Renal pelvis (tissue), 12 donors: Measurements from ENCODE around the gene FBXW10. TPM values are rescaled to one million over a fixed set of nuclear protein-coding genes. Genes with fewer than 3 reads are reported as not detected.
"Not testable (repeated sequence)": the region's sequence is repeated elsewhere in the genome, so short reads cannot be mapped to it uniquely, and the experiment has no call there.

Source experiments
- DNase-seq: peaks from one replicate; pipeline ENCODE4 v3.0.0-alpha.2; 2013
- long read RNA-seq, 16 experiments: transcript quantifications; one replicate each; lab custom pipeline, GENCODE V29; 2026
- polyA plus RNA-seq, 3 donors: library from polyadenylated mRNA; unstranded; fragments of 120-200 nt; gene quantifications; one replicate each; pipeline ENCODE4 v1.2.1, GENCODE V29; 2013; ENCODE audit not compliant: insufficient read length in 3 of 3

The FBXW10 gene, protein sequence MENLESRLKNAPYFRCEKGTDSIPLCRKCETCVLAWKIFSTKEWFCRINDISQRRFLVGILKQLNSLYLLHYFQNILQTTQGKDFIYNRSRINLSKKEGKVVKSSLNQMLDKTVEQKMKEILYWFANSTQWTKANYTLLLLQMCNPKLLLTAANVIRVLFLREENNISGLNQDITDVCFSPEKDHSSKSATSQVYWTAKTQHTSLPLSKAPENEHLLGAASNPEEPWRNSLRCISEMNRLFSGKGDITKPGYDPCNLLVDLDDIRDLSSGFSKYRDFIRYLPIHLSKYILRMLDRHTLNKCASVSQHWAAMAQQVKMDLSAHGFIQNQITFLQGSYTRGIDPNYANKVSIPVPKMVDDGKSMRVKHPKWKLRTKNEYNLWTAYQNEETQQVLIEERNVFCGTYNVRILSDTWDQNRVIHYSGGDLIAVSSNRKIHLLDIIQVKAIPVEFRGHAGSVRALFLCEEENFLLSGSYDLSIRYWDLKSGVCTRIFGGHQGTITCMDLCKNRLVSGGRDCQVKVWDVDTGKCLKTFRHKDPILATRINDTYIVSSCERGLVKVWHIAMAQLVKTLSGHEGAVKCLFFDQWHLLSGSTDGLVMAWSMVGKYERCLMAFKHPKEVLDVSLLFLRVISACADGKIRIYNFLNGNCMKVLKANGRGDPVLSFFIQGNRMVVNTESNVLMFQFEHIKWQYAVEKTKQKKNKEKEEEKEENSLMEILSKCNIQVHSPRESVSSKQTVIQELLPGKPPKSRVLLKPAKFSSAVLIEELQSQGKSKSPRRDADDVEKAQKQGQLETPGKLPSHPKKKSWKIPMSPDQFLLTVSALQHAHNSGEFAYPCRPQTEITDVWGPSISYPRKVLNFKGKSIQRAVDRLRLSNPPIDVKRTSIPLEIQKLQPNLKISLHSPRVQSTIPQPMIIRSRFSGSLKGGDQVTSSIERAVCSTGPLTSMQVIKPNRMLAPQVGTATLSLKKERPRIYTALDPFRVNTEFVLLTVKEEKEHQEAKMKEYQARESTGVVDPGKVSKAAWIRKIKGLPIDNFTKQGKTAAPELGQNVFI
- polyA plus RNA-seq, result 1 to 10 TPM in 1 of 3 donors, under 1 TPM in 2; 0.44 to 1.6 (median 0.75) TPM
- long read RNA-seq, donor 1, result 0 reads
- long read RNA-seq, donor 2, result 0 reads
- long read RNA-seq, donor 3, result 0 reads
- long read RNA-seq, donor 4, result 0 reads
- long read RNA-seq, donor 5, result 0 reads
- long read RNA-seq, donor 6, result 0 reads
- long read RNA-seq, donor 7, result 0 reads
- long read RNA-seq, donor 8, result 0 reads
- long read RNA-seq, donor 9, result 0 reads
- long read RNA-seq, donor 10, result 0 reads
- long read RNA-seq, donor 11, result 0 reads
- long read RNA-seq, donor 12, result 0 reads
- long read RNA-seq, donor 13, result 0 reads
- long read RNA-seq, donor 14, result 0 reads
- long read RNA-seq, donor 15, result 0 reads
- long read RNA-seq, donor 16, result 0 reads

DNA sequence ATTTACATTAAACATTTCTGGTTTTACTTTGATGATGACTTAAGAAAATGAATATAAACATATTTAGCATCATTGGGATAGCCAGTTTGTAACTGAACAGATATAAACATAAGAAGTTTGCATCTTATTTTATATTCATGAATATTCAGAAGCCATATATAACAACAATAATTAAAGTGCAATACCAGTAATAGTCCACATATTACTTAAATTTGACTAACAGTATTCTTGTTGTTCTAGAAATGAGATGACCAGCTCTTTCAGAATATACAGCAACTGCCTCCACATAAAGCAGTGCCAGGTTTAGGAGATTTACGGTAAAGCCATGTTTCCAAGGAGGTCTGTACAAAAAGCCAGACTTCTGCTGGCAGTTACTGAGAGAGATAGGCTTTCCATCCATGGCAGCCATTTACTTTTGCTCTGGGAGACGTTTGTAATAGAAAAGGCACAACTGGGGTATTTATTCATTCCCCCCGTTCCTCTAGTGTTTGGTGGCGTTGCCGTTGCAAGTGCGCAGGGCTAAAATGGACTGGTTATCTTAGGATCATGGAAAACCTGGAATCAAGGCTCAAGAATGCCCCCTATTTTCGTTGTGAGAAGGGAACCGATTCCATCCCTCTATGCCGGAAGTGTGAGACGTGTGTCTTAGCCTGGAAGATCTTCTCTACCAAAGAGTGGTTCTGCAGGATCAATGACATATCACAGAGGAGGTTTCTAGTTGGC, at the start of gene FBXW10:
TSS of gene FBXW10 (plus strand) at position 356 of the 723 bp plus-strand sequence. CDS start at position 547, 191 bp downstream.
- not testable (repeated sequence) for DNase-seq

DNA sequence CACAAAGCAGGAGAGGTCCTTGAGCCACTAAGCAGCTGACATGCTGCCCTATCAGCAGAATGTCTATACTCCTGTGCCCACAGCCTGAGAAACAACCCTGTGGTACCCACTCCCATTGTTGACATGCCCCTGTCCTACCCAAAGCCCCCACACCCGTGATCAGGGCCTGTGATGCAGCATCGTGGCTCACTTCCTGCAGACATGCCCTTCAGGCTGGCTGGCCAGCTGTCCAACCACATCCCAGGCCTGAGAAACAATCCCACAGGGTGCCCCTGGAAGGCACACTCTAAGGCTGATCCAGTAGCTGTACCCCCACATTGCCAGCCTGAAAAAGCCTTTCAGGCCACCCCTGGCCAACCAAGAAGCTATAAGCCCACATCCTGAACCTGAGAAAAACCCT, 48.7 kb upstream of the FBXW10 start:
- DNase-seq, result not testable (repeated sequence)

DNA sequence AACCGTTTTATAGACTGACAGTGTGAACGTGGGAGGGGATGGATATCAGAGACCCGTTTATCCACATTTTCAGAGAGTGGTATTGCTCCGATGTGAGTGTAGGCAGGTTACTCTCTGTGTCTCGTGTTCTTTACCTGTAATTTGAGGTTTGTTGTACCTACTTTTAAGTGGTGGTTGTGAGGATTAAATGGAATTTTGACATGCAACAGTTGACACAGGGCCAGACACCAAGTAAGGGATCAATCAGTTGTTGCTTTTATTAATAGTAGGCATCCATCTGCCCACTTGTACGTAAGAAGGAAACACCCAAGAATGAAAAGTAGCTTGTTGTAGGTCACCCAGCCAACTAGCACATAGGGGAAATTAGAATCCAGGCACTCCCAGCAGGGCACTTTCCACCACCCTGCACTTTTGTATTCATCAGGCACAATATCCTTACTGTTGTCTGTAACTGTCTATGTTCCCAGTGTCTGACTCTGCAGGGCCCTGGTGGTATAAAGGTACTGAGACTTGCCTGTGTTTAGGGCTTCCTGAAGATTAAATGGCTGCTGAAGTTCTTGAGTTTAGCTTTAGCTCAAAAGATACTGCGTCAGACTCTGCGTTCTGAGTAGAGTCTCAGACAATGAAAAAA, 45.3 kb upstream of the FBXW10 start:
- not testable (repeated sequence) for DNase-seq

DNA sequence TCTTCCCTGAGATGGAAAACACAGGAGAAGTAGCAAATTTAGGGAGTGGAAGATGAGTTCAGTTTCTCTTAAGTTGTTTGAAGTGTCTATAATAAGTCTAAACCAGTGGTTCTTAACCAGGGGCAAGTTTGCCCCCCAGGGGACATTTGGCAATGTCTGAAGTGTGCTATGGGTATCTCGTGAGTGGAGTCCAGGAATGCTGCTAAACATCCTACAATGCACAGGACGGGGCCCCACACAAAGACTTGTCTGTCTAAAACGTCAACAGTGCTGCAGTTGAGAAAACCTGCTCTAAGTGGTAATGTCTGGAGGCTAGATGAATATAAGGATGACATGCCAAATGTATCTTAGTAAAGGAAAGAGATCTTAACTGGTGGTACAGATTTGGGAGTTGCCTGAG, 37.9 kb upstream of the FBXW10 start:
- not testable (repeated sequence) for DNase-seq

DNA sequence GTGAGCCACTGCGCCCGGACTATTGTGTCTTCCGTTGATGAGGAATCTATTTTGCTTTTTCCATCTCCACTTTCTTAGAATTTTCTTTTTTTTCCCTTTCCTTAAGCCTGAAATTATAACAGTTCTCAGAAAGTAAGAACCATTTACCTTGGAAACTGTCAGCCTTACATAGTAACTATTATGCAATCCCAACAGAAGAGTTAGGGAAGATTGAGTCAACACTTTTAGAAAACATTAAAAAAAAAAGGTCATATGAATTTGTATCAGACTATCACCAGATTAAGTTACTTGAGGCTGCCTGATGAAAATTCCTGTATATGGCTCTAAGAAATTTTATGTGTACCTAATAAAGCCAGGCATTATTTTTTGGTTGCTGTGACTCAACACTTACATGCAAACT, 35.6 kb upstream of the FBXW10 start:
- DNase-seq, result not testable (repeated sequence)

DNA sequence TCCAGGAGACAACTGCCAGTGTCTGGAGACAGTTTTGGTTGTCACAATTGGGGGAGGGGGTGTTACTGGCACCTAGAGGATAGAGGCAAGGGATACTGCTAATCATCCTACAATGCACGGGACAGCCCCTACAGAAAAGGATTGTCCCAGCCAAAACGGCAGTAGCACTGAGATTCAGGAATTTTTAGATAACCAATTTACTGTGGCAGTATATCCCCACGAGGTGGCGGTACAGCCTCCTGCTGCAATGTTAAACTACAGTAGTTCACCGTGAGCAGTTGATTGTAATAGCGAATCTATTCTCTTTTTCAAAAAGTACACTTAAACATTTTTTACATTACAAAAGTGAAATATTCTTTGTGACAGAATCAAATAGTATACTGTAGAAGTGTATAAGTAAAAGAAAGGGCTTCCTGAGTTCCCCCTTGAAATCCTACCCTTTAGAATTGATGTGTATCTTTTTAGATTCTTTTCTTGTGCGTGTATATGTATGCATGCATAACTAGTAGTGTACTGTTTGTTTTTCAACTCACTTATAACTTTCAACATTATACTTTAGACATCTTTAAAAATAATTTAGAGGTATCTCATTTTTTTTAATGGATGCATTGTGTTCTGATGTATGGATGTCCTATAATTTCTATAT, 31.4 kb upstream of the FBXW10 start:
- DNase-seq, result peak; percentile 42

DNA sequence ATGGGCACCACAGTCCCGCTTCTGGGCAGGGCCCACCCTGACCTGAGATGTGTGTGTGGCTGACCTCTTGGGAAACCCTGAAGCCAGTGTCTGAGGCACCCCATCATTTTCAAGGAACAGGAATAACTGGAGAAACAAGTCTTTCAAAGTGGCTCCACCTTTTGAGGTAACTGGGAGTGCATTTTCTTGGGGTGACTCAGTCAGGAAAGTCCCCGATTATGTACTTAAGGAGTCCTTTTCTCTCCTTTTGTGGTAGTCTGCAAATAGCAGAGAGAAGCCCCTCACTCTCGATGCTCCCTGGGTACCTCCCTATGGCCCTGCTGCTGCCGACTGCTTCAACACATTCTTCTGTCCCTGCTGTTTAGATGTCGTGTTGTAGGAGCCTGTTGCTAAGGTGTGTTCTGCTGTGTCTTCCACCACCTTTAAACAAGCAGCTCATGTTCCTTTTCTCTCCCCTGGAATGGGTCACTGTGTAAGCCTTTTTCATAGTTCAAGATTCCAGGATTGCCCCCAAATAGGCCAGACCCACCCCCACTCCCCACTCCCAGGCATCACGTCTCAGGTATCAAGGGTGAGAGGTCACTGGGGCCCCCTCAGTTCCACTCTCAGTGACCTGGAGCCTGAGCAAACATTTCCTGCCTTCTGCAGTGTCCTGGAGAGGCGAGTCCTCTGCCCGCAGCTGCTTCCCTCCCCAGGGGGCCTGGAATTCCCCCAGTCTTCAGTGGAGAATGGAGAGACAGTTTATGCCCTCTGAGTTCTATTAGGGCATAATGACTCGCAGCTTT, 25.0 kb upstream of the FBXW10 start:
- DNase-seq, result peak; percentile 35

DNA sequence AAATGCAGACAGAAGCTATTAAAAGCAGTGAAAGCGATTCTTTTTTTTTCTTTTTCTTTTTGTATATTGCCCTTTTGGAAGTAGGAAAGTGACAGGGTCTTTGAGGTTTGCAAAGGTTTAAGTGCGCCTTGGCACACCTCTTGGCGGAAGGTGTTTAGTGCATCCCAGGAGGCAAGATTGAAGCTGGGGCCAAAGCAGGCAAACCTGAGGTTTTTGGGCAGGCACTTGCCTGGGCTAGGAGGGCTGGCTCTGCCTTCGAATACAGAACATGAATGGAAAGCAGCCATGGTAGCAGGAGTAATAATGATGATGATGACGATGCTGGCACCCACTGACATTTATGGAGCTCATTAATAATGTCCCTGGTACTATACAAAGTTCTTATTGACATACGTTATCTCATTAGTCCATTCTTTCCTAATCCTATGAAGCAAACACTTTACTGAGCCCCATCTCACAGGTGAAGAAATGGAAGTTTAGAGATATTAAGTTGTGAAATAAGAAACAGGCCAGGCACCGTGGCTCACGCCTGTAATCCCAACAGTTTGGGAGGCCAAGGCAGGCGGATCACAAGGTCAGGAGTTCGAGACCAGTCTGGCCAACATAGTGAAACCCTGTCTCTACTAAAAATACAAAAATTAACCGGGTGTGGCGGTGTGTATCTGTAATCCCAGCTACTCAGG, 24.3 kb upstream of the FBXW10 start:
- not testable (repeated sequence) for DNase-seq

DNA sequence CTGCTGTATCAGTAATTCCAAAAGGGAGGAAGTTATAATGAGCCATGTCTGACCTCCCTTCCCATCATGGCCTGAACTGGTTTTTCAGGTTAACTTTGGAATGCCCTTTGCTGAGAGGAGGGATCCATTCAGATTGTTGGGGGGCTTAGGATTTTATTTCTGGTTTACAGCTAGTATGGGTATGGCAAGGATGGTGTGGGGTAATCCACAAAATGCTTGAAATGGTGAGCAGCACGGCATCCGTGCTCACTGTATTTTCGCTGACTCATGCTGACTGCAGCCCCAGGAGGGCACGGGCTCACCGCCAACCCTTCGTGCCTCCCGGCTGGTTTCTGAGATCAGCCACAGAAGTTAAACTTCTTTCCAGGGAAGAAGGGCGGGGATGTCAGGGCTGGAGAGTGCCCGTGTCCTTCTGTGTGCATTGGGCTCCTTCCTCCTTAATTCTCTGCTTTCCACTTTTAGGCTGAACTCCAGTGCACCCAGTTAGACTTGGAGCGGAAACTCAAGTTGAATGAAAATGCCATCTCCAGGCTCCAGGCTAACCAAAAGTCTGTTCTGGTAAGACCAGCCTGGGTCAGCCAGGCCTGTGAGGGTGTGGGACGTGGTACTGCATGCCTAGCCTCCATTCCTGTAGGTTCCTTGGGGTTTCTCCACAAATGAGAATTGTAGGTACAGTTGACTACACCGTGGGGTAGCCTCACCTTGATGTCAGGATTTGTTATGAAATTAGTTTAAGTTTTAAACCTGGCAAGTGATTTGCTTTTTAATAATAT, 21.9 kb upstream of the FBXW10 start:
- DNase-seq, result not testable (repeated sequence)

DNA sequence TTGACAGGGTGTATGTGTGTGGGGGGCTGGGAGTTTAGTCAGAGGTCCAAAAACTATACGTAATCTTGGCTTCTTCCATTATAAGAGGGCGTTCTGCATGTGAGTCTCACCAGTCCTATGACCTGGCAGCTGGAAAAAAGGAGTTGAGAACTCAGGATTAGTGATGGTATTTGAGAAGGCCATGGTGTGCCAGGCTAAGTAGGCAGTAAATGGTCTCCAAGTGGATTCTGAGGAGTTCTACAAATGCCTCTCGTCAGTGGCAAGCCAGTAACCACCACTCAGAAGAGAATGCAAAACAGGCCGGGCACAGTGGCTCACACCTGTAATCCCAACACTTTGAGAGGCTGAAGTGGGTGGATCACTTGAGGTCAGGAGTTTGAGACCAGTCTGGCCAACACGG, 21.2 kb upstream of the FBXW10 start:
- not testable (repeated sequence) for DNase-seq

DNA sequence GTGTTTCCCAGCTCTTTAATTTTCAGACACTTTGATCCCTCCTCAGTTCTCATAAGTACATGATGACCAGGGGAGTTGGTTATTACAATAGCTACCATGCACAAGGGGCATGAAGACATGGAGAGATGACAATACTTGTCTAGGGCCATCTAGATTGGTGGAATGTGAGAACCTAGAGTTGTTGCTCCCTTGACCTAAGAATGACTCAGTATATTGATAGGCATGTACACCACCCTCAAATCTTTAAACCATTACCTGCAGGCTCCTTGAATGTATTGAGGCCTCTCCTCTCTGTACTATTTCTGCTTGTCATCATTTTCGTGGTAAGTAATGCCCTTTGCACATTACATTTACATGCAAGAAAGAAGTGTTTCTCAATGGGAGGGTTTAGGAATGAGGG, 20.3 kb upstream of the FBXW10 start:
- DNase-seq, result not testable (repeated sequence)

DNA sequence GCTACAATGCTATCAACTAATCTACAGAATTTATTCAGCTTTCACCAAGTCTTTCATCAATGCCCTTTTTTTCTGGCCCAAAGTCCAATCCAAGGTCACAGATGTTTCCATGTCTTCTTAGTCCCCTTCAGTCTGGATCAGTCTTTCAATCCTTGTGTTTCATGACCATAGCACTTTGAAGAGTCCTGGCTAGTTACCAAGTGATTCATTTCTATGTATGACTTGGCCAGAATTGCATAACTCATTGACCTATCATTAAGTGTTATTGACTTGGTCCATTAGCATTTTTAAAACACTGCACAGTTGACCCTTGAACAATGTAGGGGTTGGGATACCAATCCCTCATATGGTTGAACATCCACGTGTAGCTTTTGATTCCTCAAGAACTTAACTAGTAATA, 11.4 kb upstream of the FBXW10 start:
- not testable (repeated sequence) for DNase-seq

DNA sequence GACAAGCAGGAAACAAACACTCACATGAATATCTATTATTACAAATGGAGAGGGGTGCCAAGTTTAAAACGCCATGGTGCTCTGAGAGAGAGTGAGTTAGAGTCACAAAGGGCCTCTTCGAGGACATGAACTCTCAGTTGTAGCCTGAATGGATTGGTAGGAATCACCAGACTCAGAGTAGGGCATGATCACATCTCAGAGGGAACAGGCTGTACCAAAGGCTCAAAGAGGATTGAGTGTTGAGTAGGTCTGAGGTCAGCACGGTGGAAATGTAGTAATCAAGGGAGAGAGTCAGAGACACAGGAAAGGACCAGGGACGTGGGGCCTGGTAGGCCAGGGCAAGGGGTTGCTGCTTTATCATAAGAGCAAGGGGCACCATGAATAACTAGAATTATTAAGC, 10.5 kb upstream of the FBXW10 start:
- not testable (repeated sequence) for DNase-seq

DNA sequence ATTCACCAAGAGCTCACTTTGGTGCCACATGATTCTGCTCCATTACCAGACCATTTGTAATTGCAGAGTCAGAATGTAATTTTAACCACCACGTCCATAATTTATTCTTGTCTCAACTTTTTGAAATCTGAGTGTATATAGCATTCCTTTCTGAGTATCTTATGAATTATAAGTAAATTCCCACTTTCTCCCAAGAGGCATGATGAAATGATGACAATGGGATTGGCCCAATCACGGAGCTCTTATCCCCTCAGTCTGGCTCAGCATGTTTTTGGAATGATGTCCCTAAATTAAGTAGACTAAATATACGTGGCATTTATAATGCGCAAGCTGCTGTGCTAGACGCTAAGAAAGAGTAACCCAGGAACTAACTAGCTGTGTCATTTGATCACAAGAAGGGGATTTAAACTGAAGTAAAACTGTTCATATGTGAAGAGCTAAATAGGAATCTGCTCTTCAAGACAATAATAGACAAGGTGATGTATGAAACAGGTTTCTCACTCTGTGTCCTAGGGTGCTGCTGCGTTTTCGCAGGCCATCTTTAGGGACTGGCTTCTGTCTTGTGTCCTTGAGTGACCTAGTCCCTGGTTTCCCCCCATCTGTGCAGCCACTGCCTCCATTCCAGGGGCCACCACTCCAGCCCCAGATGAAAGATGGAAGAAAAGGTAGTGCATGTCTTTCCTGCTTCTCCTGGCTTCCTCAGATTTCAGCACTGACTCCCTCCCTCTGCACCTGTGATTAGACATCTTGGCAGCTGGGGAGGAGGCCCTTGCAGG, 4.0 kb upstream of the FBXW10 start:
- not testable (repeated sequence) for DNase-seq

DNA sequence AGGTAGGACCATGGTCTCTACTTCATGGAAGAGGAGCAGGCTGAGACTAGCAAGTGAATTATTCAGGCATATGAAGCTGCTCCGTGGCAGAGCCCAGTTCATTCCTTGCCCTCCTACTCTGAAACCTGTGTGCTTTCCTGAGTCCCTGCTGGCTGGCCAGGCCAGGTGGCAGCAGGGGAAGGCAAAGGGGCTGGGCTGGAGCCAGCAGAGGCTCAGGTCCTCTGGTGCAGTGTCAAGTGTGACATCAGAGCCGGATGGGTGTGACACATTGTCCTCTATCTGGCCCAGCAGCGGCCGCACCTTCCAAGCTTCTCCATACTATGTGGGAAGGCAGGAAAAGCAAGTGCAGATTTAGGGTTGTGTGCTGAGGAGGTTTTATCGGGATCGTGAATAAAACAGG, 2.6 kb upstream of the FBXW10 start:
- DNase-seq, result not testable (repeated sequence)

DNA sequence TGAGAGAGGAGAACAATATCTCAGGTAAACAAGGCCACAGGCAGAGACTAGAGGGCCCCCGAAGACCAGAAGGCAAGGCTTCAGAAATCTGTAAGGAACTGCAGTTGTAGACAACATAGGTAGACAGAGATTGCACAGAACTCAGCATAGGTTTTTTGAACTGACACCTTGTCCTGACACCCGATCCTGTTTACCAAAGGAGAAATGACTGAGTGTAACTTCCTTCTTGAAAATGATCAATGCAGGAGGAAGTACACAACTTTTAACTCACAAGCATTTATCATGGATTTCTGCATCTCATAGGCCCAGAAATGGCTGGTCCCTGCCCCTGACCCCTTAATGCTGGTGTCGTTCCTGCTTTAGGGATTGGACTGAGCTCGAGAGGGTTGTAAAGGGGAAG, 872 bp downstream of the FBXW10 start:
- not testable (repeated sequence) for DNase-seq

DNA sequence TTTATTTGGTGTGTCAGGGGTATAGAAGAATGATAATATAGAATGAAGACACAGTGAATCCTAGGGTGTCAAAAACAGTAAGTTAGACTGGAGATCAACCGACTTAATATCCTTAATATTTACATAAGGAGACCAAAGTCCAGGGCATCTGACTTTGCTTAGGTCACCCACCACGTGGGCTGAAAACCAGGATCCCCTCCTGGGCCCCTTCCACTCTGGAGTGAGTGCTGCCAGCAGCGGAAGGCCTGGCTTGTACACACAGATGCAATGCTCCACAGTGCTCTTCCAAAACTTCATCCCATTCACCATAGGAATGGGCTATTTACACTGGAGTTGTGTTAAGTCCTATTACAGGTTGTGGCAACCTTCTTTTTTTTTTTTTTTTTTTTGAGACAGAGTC, 2.7 kb downstream of the FBXW10 start:
- DNase-seq, result peak; percentile 9
